HG03469 (cell line): ENCODE results near the gene PCSK4.
"Not testable (repeated sequence)": the region's sequence is repeated elsewhere in the genome, so short reads cannot be mapped to it uniquely, and the experiment has no call there.

ENCODE experiments used
- ATAC-seq: cut with Tn5 transposase; IDR thresholded peaks from one replicate; pipeline ENCODE4 v1.9.1; 2021; ENCODE audit warnings: mild to moderate bottlenecking, moderate library complexity, moderate number of reproducible peaks; ENCODE audit not compliant: unreplicated experiment

PCSK4 gene

DNA sequence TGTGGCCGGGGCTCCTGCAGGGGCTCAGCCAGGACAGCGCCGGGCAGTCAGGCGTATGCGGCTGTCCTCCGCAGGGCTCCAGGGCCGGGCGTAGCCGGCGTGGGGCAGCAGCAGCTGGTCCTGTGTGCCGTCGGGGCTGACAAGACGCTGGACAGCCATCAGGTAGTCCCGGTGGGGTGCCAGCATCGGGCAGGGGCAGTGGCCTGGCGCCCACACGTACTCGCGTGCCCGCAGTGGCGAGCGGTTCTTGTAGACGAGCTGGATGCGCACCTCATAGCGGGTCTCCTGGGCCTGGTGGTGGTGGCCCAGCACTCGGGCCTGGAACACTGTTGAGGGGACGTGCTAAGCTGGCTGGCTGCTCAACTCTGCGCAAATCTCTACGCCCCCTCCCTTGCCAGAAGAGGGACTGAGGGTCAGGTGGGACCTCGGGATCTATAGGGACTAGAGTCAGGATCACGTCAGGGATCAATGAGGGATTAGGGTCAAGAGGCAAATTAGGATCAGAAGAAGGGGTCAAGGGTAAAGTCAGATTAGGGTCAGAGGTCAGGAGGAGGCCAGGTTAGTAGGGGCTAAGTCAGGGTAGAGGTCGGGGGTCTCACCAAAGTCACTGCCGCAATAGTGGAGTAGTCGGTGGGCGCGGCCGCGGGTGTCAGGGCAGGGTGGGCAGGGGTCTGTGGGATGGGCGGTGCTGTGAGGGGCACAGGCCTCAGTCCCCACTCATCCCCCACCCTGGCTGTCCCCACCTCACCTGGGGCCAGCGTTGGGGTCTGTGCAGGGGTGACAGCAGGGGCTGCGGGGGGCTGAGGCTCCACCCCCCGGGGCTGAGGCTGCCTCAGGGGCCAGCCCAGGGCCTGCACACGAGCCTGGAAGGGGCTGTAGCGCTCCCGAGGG is 16.1 kb upstream of the PCSK4 start:
- ATAC-seq = no peak

GRCh38 chr19:1505012-1505411 is 14.9 kb upstream of the PCSK4 start:
- no peak for ATAC-seq

DNA sequence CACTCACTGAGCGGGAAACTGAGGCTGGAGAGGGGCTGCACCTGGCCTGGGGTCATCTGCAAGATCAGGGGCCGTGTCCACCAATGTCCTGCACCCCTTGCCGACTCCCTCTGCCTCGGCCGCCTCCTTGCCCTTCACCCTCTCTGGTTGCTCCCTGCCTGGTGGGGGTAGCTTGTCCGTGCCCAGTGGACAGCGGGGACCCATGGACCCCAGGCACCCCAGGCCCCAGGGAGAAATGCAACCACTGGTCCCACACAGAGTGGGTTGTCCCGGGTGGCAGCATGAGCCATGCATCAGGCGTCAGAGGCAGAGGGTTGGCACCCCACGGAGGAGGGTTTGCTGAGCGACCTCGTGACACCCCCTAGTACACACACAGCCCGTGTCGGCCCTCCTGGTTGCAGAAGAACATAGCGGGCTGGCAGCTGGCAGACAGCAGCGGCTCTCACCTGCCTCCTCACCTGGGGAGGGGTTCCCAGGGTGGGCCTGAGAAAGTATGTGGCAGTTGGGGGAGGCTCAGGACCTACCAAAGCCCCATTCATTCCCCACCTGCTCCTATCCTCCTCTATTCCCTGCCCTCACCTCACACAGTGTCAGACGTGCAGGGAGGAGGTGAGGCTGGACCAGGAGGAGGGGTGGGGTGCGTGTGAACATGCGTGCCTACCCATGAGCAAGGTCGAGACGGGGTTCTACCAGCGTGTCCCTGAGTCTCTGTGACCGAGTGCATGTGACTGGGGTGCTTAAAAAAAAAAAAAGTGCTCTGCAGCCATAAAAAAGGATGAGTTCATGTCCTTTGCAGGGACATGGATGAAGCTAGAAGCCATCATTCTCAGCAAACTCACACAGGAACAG is 14.0 kb upstream of the PCSK4 start:
- ATAC-seq = no peak

GRCh38 chr19:1503089-1503924 is 13.2 kb upstream of the PCSK4 start:
- no peak for ATAC-seq

GRCh38 chr19:1502433-1503088 is 12.4 kb upstream of the PCSK4 start:
- ATAC-seq = no peak

DNA sequence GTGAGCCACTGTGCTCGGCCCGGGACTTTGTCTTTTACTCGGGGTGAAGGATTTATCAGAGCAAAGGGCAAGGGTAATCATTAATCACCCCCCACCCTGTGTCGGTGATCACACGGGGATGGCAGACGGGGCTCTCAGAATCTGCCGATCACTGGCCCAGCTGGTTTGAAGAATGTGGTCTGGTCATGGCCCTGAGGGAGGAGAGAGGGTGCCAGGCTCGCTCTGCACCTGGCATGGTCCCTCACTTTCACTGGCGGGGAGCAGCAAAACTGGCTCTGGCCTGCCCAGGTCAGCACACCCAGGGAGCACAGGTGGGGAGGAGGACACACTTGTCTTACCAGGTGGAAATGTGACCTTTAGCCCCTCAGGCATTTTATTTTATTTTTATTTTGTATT is 11.0 kb upstream of the PCSK4 start:
- no peak for ATAC-seq

DNA sequence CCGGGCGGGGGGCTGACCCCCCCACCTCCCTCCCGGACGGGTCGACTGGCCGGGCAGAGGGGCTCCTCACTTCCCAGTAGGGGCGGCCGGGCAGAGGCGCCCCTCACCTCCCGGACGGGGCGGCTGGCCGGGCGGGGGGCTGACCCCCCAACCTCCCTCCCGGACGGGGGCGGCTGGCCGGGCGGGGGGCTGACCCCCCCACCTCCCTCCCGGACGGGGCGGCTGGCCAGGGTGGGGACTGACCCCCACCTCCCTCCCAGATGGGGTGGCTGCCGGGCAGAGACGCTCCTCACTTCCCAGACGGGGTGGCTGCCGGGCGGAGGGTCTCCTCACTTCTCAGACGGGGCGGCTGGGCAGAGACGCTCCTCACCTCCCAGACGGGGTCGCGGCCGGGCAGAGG is 9.1 kb upstream of the PCSK4 start:
- ATAC-seq = not testable (repeated sequence)

- ATAC-seq = no peak
These were observed 7.6 kb upstream of the PCSK4 start for GRCh38 chr19:1497578-1498235.

DNA sequence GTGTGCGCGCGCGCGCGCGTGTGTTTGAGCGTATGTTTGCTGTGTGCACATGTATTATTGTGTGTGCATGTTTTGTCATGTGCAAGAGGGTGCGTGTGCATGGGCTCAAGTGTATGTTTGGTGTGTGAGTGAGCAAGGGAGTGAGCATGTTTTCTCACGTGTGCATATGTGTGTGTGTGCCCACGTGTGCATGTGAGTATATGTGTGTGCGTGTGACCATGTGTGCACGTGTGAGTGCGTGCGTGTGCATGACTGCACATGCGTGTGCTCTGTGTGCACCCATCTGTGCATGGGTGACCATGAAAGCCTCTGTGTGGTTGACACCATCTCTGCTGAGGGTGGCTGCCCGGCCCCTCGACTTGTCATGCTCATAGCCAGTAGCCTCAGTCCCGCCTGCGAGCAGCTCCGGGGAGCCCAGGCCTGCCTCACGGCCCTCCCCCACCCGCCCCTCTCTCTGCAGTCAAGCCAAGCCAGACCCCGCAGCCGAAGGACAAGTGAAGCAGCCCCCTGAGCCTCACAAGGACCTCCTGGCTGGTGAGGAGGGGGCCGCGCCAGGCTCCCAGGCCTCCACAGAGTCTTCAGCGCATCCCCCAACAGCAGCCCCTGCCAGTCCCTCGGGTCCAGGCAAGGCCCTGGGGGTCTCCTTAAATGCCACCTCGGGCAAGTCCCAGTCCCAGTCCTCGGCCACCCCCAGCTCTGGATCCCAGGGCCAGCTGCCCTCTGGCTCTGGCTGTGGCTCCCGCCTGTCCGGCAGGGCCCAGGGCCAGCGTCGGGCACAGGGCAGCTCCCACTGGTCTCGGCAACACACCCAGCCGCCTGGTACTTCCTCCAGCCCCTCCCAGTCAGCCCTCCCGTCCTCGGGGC is 6.8 kb upstream of the PCSK4 start:
- ATAC-seq = no peak

DNA sequence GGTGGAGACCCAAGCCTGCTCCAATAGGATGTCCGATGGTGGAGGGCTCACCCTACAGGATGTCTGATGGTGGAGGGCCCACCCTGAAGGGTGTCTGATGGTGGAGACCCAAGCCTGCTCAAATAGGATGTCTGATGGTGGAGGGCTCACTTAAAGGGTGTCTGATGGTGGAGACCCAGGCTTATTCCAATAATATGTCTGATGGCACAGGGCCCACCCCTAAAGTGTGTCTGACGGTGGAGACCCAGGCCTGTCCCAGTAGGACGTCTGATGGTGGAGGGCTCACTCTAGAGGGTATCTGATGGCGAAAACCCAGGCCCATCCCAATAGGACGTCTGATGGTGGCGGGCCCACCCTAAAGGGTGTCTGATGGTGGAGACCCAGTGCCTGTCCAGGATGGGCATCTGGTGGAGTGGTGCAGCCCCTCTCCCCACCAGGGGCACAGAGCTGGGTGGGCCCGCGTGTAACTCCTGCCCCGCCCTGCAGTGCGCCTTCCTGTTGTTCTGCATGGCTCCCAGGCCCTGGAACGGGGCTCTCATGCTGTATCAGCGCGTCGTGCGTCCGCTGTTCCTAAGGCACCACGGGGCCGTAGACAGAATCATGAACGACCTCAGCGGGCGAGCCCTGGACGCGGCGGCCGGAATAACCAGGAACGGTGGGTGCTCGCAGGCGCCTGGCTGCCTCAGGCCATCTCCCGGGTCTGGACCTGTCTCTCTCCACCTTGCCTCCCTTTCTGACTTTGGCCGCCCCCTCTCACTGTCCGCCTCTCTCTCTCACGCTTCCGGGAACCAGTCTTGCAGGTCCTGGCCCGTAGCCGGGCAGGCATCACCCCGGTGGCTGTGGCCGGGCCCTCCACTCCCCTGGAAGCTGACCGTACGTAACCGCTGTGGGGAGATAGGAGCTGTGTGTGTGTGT is 5.9 kb upstream of the PCSK4 start:
- ATAC-seq = no peak

GRCh38 chr19:1495051-1495798 is 5.1 kb upstream of the PCSK4 start:
- no peak for ATAC-seq

- ATAC-seq = no peak
These were observed 4.1 kb upstream of the PCSK4 start for GRCh38 chr19:1494115-1494815.

DNA sequence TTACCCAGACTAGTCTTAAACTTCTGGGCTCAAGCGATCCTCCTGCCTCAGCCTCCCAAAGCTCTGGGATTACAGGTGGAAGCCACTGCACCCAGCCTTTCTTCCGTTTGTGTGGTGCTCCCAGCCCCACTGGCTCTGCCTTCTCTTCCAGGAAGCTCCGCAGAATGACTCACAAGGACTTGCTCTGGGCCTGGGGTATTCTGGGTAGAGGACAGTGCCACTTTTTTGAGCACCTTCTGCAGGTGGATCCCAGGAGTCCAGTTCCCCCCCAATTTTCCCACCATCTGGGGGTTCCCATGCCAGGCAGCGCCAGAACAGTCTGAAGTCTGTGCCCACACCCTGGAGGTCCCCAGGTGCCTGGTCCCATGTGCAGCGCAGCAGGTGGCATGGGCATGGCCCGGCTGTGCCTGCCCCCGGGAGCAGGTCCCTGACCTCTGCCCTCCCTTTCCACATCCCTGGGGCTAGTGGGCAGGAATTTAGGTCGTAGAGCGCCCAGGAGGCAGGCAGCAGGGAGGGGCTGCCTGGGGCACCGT is 2.4 kb upstream of the PCSK4 start:
- ATAC-seq = no peak

DNA sequence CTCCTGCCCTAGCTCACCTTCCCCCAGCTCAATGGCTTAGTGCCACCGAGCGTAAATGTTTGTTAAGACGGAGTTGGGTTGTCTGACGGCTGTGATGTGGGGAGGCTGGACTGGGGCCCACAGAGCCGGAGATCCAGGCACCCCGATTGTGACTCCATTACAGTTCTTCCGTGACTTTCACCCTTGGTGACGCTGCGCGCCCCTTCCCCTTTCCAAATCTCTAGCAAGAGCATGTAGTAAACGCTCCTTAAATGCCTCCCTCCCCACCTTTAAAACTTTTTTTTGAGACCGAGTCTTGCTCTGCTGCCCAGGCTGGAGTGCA is 1.7 kb upstream of the PCSK4 start:
- ATAC-seq = no peak

GRCh38 chr19:1491114-1491848 is 1.1 kb upstream of the PCSK4 start, which contains the start of gene REEP6:
Gene REEP6 (plus strand): TSS chr19:1491181. CDS start chr19:1491270, 89 bp downstream.
- ATAC-seq = no peak
